OCI-LY7 (cell line): ENCODE data around the gene PVALEF. TPM values are rescaled to one million over a fixed set of nuclear protein-coding genes. Genes with fewer than 3 reads are reported as not detected.

Experiments used
- BruUV-seq: library from RNA; stranded (reverse); fragments of 400-500 nt; replicated peaks from 2 replicates; lab custom pipeline; 2021; lab: Mats Ljungman, UMichigan
- CTCF ChIA-PET: fragments of 300-600 bp; sonication (Branson Sonifier 250); formaldehyde crosslinking; loops from one replicate; lab custom pipeline; 2022; ENCODE audit warnings: antibody characterized with exemption; ENCODE audit not compliant: unreplicated experiment; lab: Charles Lee
- POLR2A ChIA-PET: fragments of 300-600 bp; sonication (Branson Sonifier 250); formaldehyde crosslinking; loops from one replicate; lab custom pipeline; 2022; ENCODE audit warnings: antibody characterized with exemption; lab: Charles Lee
- DNase-seq: peaks from one replicate; pipeline ENCODE4 v3.0.0-alpha.2; 2015; ENCODE audit warnings: low spot score
- H2AFZ ChIP-seq: fragments of 200-600 bp; sonication (generic), shearing (Covaris generic); 2 replicates; pipeline ENCODE4 v1.6.1; 2014; ENCODE audit warnings: mild to moderate bottlenecking, antibody characterized with exemption, low read length, moderate library complexity
- H3K27ac ChIP-seq: fragments of 200-600 bp; sonication (generic); 2 replicates; pipeline ENCODE4 v1.5.1; 2014; ENCODE audit warnings: mixed run types, low read depth, mild to moderate bottlenecking, moderate library complexity, low read length, inconsistent platforms; ENCODE audit not compliant: poor library complexity, severe bottlenecking
- H3K36me3 ChIP-seq: fragments of 200-600 bp; sonication (generic); 2 replicates; pipeline ENCODE4 v1.6.1; 2014; ENCODE audit warnings: mild to moderate bottlenecking, antibody characterized with exemption, low read length, moderate library complexity, mixed read lengths; ENCODE audit not compliant: insufficient read depth
- H3K4me1 ChIP-seq: fragments of 200-600 bp; sonication (generic); 2 replicates; pipeline ENCODE4 v1.5.1; 2014; ENCODE audit warnings: mild to moderate bottlenecking, low read length; ENCODE audit not compliant: insufficient read depth, poor library complexity, severe bottlenecking
- H3K4me2 ChIP-seq: fragments of 200-600 bp; sonication (generic); 2 replicates; pipeline ENCODE4 v1.6.1; 2014; ENCODE audit warnings: mild to moderate bottlenecking, low read length
- H3K4me3 ChIP-seq: fragments of 200-600 bp; sonication (generic); 2 replicates; pipeline ENCODE4 v1.5.1; 2014; ENCODE audit warnings: mild to moderate bottlenecking, low read depth, low read length; ENCODE audit not compliant: poor library complexity, severe bottlenecking
- H3K79me2 ChIP-seq: fragments of 200-600 bp; sonication (generic); 2 replicates; pipeline ENCODE4 v1.6.1; 2016; ENCODE audit warnings: low read depth, mild to moderate bottlenecking, low read length, moderate library complexity, mixed read lengths; ENCODE audit not compliant: insufficient read depth
- H3K9me2 ChIP-seq: fragments of 200-600 bp; sonication (generic); 2 replicates; pipeline ENCODE4 v1.6.1; 2016; ENCODE audit warnings: mild to moderate bottlenecking, low read length, mixed read lengths; ENCODE audit not compliant: insufficient read depth
- H3K9me3 ChIP-seq: fragments of 200-600 bp; sonication (generic); 2 replicates; pipeline ENCODE4 v1.6.1; 2014; ENCODE audit warnings: mild to moderate bottlenecking, mixed run types, low read length, mixed read lengths
- H4K20me1 ChIP-seq: fragments of 200-600 bp; sonication (generic); 2 replicates; pipeline ENCODE4 v1.6.1; 2014; ENCODE audit warnings: mild to moderate bottlenecking, antibody characterized with exemption, low read length, moderate library complexity, mixed read lengths; ENCODE audit not compliant: insufficient read depth
- CTCF ChIP-seq: fragments of 200-600 bp; sonication (generic); conservative IDR thresholded peaks from 2 replicates; pipeline ENCODE4 v1.5.1; 2014; ENCODE audit warnings: mild to moderate bottlenecking, antibody characterized with exemption, low read length, moderate library complexity, mixed read lengths
- EZH2phosphoT487 ChIP-seq: fragments of 200-600 bp; sonication (generic); IDR thresholded peaks from 2 replicates; pipeline ENCODE4 v1.6.1; 2018; ENCODE audit warnings: low read depth, borderline replicate concordance, mild to moderate bottlenecking, mixed run types, antibody characterized with exemption, low read length, moderate library complexity, mixed read lengths
- intact Hi-C: fragments of 100-400 bp; cut with micrococcal nuclease; formaldehyde crosslinking; loops from one replicate; pipeline ENCODE4 v1.10.0; 2022; ENCODE audit not compliant: unreplicated experiment
- total RNA-seq, 2 experiments: library from RNA; depleted of rRNA in 1 of 2; stranded (reverse); fragments of >200 nt in 1 of 2; shearing (Covaris generic) in 1 of 2; gene quantifications; 2 replicates each; pipeline ENCODE4 v1.2.3, GENCODE V29; 2014 to 2022

The PVALEF gene
- total RNA-seq, 2 experiments from 2014 or later = not detected

GRCh38 chr17:81202318-81202717 is 37.0 kb downstream of the PVALEF start:
- Histone ChIP-seq H2AFZ (no peak overlapping the region), H4K20me1 (no peaks in the 10 kb centered on the region), H3K9me2 (no peaks in the 10 kb centered on the region), H3K79me2 (no peaks in the 10 kb centered on the region), H3K27ac (no peak overlapping the region), H3K4me2 (no peak overlapping the region), H3K4me3 (no peak overlapping the region), H3K36me3 (peaks cover 41% of the 10 kb centered on the region), H3K4me1 (peaks cover 13% of the 10 kb centered on the region), H3K9me3 (no peaks in the 10 kb centered on the region)
- POLR2A ChIA-PET = interaction anchor here (0.6 kb wide), 1 partner anchor 61 kb away, joined by 3 read pairs; no protein-coding TSS in a partner anchor
- CTCF ChIA-PET = no interaction called here
- TF ChIP-seq CTCF (no peak), EZH2phosphoT487 (no peak)
- intact Hi-C loops = no loop called here
- no peak for DNase-seq
- BruUV-seq = no TSS peak

GRCh38 chr17:81203136-81203535 is 37.8 kb downstream of the PVALEF start:
- Histone ChIP-seq H3K9me2 (no peaks in the 10 kb centered on the region), H3K27ac (no peak overlapping the region), H3K4me2 (no peak overlapping the region), H3K4me3 (no peak overlapping the region), H3K36me3 (peaks cover 36% of the 10 kb centered on the region), H3K79me2 (no peaks in the 10 kb centered on the region), H2AFZ (no peak overlapping the region), H3K9me3 (no peaks in the 10 kb centered on the region), H4K20me1 (no peaks in the 10 kb centered on the region), H3K4me1 (peaks cover 19% of the 10 kb centered on the region)
- no peak for TF ChIP-seq EZH2phosphoT487
- TF ChIP-seq CTCF = no peak
- no TSS peak for BruUV-seq
- DNase-seq = no peak
- intact Hi-C loops = no loop called here
- POLR2A ChIA-PET = interaction anchor here (0.6 kb wide), 1 partner anchor 62 kb away, joined by 3 read pairs; no protein-coding TSS in a partner anchor
- CTCF ChIA-PET = no interaction called here

GRCh38 chr17:81204578-81204977 is 39.3 kb downstream of the PVALEF start:
- Histone ChIP-seq H3K36me3 (peaks cover 36% of the 10 kb centered on the region), H3K79me2 (no peaks in the 10 kb centered on the region), H3K9me3 (no peaks in the 10 kb centered on the region), H3K4me3 (no peak overlapping the region), H3K9me2 (no peaks in the 10 kb centered on the region), H3K27ac (no peak overlapping the region), H3K4me1 (peaks cover 19% of the 10 kb centered on the region), H2AFZ (no peak overlapping the region), H4K20me1 (no peaks in the 10 kb centered on the region), H3K4me2 (no peak overlapping the region)
- intact Hi-C loops = no loop called here
- no TSS peak for BruUV-seq
- CTCF ChIA-PET = no interaction called here
- TF ChIP-seq EZH2phosphoT487 = no peak
- no peak for TF ChIP-seq CTCF
- DNase-seq = no peak
- POLR2A ChIA-PET = interaction anchor here (0.6 kb wide), 1 partner anchor 215 kb away, joined by 3 read pairs; no protein-coding TSS in a partner anchor
